ENCODE measurements around the gene LRMDA.

Gene LRMDA

GRCh38 chr10:75755528-75755927 is 324.1 kb downstream of the LRMDA start:
- TF ChIP-seq CREB1 (IDR thresholded peaks at IDR 0.05; ENCODE audit: low read depth) (no peak), CEBPB (IDR thresholded peaks at IDR 0.05) (no peak), MAX (IDR thresholded peaks at IDR 0.05) (no peak), EP300 (IDR thresholded peaks at IDR 0.05; ENCODE audit: borderline replicate concordance) (no peak), TAF1 (IDR thresholded peaks at IDR 0.05; ENCODE audit: low read depth) (no peak), TCF12 (IDR thresholded peaks at IDR 0.05; ENCODE audit: low read depth) (no peak), FOXM1 (IDR thresholded peaks at IDR 0.05; ENCODE audit: borderline replicate concordance, low read depth) (no peak), ZBTB7A (IDR thresholded peaks at IDR 0.05; ENCODE audit: low read depth) (no peak), YY1 (IDR thresholded peaks at IDR 0.05; ENCODE audit: low read depth) (no peak), REST (IDR thresholded peaks at IDR 0.05; ENCODE audit: low read depth) (no peak), TEAD4 (IDR thresholded peaks at IDR 0.05) (no peak), RAD21 (IDR thresholded peaks at IDR 0.05; ENCODE audit: low read depth) (no peak), USF1 (IDR thresholded peaks at IDR 0.05) (no peak), NFIC (IDR thresholded peaks at IDR 0.05) (no peak), EGR1 (IDR thresholded peaks at IDR 0.05) (no peak)

- TF ChIP-seq NFIC (IDR thresholded peaks at IDR 0.05), result no peak
- TF ChIP-seq ZBTB7A (IDR thresholded peaks at IDR 0.05; ENCODE audit: low read depth), result no peak
- no peak for TF ChIP-seq FOXM1 (IDR thresholded peaks at IDR 0.05; ENCODE audit: borderline replicate concordance, low read depth)
- no peak for TF ChIP-seq CEBPB (IDR thresholded peaks at IDR 0.05)
- no peak for TF ChIP-seq EP300 (IDR thresholded peaks at IDR 0.05; ENCODE audit: borderline replicate concordance)
- TF ChIP-seq TAF1 (IDR thresholded peaks at IDR 0.05; ENCODE audit: low read depth), result no peak
- no peak for TF ChIP-seq TCF12 (IDR thresholded peaks at IDR 0.05; ENCODE audit: low read depth)
- TF ChIP-seq YY1 (IDR thresholded peaks at IDR 0.05; ENCODE audit: low read depth), result no peak
- no peak for TF ChIP-seq CREB1 (IDR thresholded peaks at IDR 0.05; ENCODE audit: low read depth)
- TF ChIP-seq TEAD4 (IDR thresholded peaks at IDR 0.05), result no peak
- no peak for TF ChIP-seq REST (IDR thresholded peaks at IDR 0.05; ENCODE audit: low read depth)
- no peak for TF ChIP-seq USF1 (IDR thresholded peaks at IDR 0.05)
- no peak for TF ChIP-seq MAX (IDR thresholded peaks at IDR 0.05)
- TF ChIP-seq EGR1 (IDR thresholded peaks at IDR 0.05), result no peak
Observed at GRCh38 chr10:75761289-75761688, 329.9 kb downstream of the LRMDA start.

- no peak for TF ChIP-seq EP300 (IDR thresholded peaks at IDR 0.05; ENCODE audit: borderline replicate concordance)
- TF ChIP-seq RAD21 (IDR thresholded peaks at IDR 0.05; ENCODE audit: low read depth), result no peak
- TF ChIP-seq CREB1 (IDR thresholded peaks at IDR 0.05; ENCODE audit: low read depth), result no peak
- TF ChIP-seq CEBPB (IDR thresholded peaks at IDR 0.05), result no peak
- no peak for TF ChIP-seq TEAD4 (IDR thresholded peaks at IDR 0.05)
- TF ChIP-seq ZBTB7A (IDR thresholded peaks at IDR 0.05; ENCODE audit: low read depth), result no peak
- TF ChIP-seq FOXM1 (IDR thresholded peaks at IDR 0.05; ENCODE audit: borderline replicate concordance, low read depth), result no peak
- no peak for TF ChIP-seq USF1 (IDR thresholded peaks at IDR 0.05)
- TF ChIP-seq YY1 (IDR thresholded peaks at IDR 0.05; ENCODE audit: low read depth), result no peak
- TF ChIP-seq MAX (IDR thresholded peaks at IDR 0.05), result no peak
- no peak for TF ChIP-seq EGR1 (IDR thresholded peaks at IDR 0.05)
- TF ChIP-seq TCF12 (IDR thresholded peaks at IDR 0.05; ENCODE audit: low read depth), result no peak
- TF ChIP-seq REST (IDR thresholded peaks at IDR 0.05; ENCODE audit: low read depth), result no peak
- no peak for TF ChIP-seq NFIC (IDR thresholded peaks at IDR 0.05)
Observed at GRCh38 chr10:75762431-75762802, 331.0 kb downstream of the LRMDA start.

- no peak for TF ChIP-seq REST (IDR thresholded peaks at IDR 0.05; ENCODE audit: low read depth)
- TF ChIP-seq YY1 (IDR thresholded peaks at IDR 0.05; ENCODE audit: low read depth), result no peak
- no peak for TF ChIP-seq MAX (IDR thresholded peaks at IDR 0.05)
- TF ChIP-seq EP300 (IDR thresholded peaks at IDR 0.05; ENCODE audit: borderline replicate concordance), result no peak
- TF ChIP-seq TAF1 (IDR thresholded peaks at IDR 0.05; ENCODE audit: low read depth), result no peak
- no peak for TF ChIP-seq EGR1 (IDR thresholded peaks at IDR 0.05)
- no peak for TF ChIP-seq TEAD4 (IDR thresholded peaks at IDR 0.05)
- no peak for TF ChIP-seq RAD21 (IDR thresholded peaks at IDR 0.05; ENCODE audit: low read depth)
- TF ChIP-seq CREB1 (IDR thresholded peaks at IDR 0.05; ENCODE audit: low read depth), result no peak
- TF ChIP-seq USF1 (IDR thresholded peaks at IDR 0.05), result no peak
- TF ChIP-seq TCF12 (IDR thresholded peaks at IDR 0.05; ENCODE audit: low read depth), result no peak
- no peak for TF ChIP-seq CEBPB (IDR thresholded peaks at IDR 0.05)
- no peak for TF ChIP-seq NFIC (IDR thresholded peaks at IDR 0.05)
- no peak for TF ChIP-seq FOXM1 (IDR thresholded peaks at IDR 0.05; ENCODE audit: borderline replicate concordance, low read depth)
- no peak for TF ChIP-seq ZBTB7A (IDR thresholded peaks at IDR 0.05; ENCODE audit: low read depth)
Observed at GRCh38 chr10:75763652-75764051, 332.2 kb downstream of the LRMDA start.

Measured in Ishikawa (cell line).